Testis (tissue), 2 donors: Measurements from ENCODE around the gene SPATA20.

Experiments
- CTCF ChIP-seq, 3 experiments: fragments of 450-650 bp in 2 of 3; fragments of 200-600 bp in 1 of 3; sonication (generic) in 1 of 3; IDR thresholded peaks; one replicate each; pipeline ENCODE4 v1.5.1; 2016 to 2019; ENCODE audit warnings: antibody characterized with exemption in 3 of 3, mild to moderate bottlenecking in 2 of 3, moderate library complexity in 1 of 3
- POLR2A ChIP-seq: fragments of 450-650 bp; IDR thresholded peaks from one replicate; pipeline ENCODE4 v1.6.1; 2017; ENCODE audit warnings: antibody characterized with exemption, mild to moderate bottlenecking, moderate library complexity

- TF ChIP-seq CTCF (IDR thresholded peaks at IDR 0.05) (no peak), POLR2A (no peak)
These were observed 34.3 kb downstream of the SPATA20 start for GRCh38 chr17:50581316-50581715.
